Stimulated activated CD4-positive, alpha-beta T cell treated with anti-CD3 and anti-CD28 coated beads, Interleukin-12 subunit alpha, Interleukin-12 subunit beta, amount 100 ng/mL, for 48 hours (primary cell): ENCODE results near the gene TEX14.
A peak's percentile ranks its signal among the peaks of the same experiment; 100 is the strongest.
"Not testable (repeated sequence)": the region's sequence is repeated elsewhere in the genome, so short reads cannot be mapped to it uniquely, and the experiment has no call there.

Source experiments
- DNase-seq, 3 donors: peaks; one replicate each; pipeline ENCODE4 v3.0.0-alpha.2; 2020; ENCODE audit warnings: low read depth in 2 of 3, low spot score in 1 of 3

Gene TEX14

GRCh38 chr17:58692239-58693055 lies 602 bp upstream of the TEX14 start, which contains the start of gene RAD51C:
RAD51C (plus strand) TSS chr17:58692602; CDS start chr17:58692644, 42 bp downstream.
- peak; percentile 73 to 85 (median 81) for DNase-seq

- DNase-seq = not testable (repeated sequence)
Measured at GRCh38 chr17:58690033-58690432, 1.8 kb downstream of the TEX14 start.

- no peak for DNase-seq
Measured at GRCh38 chr17:58688521-58688920, 3.3 kb downstream of the TEX14 start.

- DNase-seq = no peak
Measured at GRCh38 chr17:58686980-58687379, 4.9 kb downstream of the TEX14 start.

GRCh38 chr17:58684462-58684861 lies 7.4 kb downstream of the TEX14 start:
- DNase-seq = not testable (repeated sequence)

GRCh38 chr17:58684003-58684402 lies 7.8 kb downstream of the TEX14 start:
- DNase-seq = no peak

GRCh38 chr17:58680038-58680369 lies 11.8 kb downstream of the TEX14 start:
- no peak for DNase-seq

- DNase-seq = no peak
Measured at GRCh38 chr17:58679263-58680037, 12.4 kb downstream of the TEX14 start.

GRCh38 chr17:58678287-58678686 lies 13.6 kb downstream of the TEX14 start:
- DNase-seq = not testable (repeated sequence)

GRCh38 chr17:58677194-58677880 lies 14.5 kb downstream of the TEX14 start:
- DNase-seq = no peak

- no peak for DNase-seq
Measured at GRCh38 chr17:58671969-58672368, 19.9 kb downstream of the TEX14 start.

GRCh38 chr17:58669853-58670252 lies 22.0 kb downstream of the TEX14 start:
- no peak for DNase-seq

- DNase-seq = no peak
Measured at GRCh38 chr17:58668598-58668935, 23.3 kb downstream of the TEX14 start.

GRCh38 chr17:58667934-58668597 lies 23.8 kb downstream of the TEX14 start:
- DNase-seq = no peak

GRCh38 chr17:58666858-58667267 lies 25.0 kb downstream of the TEX14 start:
- peak in 2 of 3 donors; percentile 12 to 20 for DNase-seq

- DNase-seq = no peak
Measured at GRCh38 chr17:58665946-58666857, 25.6 kb downstream of the TEX14 start.

- DNase-seq = no peak
Measured at GRCh38 chr17:58664302-58664701, 27.5 kb downstream of the TEX14 start.

GRCh38 chr17:58661499-58661898 lies 30.3 kb downstream of the TEX14 start:
- no peak for DNase-seq

GRCh38 chr17:58660621-58661020 lies 31.2 kb downstream of the TEX14 start:
- DNase-seq = no peak

GRCh38 chr17:58659714-58660084 lies 32.1 kb downstream of the TEX14 start:
- not testable (repeated sequence) for DNase-seq
